HG03521 (cell line): ENCODE measurements around the gene NOTCH3.
A peak's percentile ranks its signal among the peaks of the same experiment; 100 is the strongest.

Source experiments
- ATAC-seq: cut with Tn5 transposase; IDR thresholded peaks from one replicate; pipeline ENCODE4 v1.9.1; 2021; ENCODE audit warnings: mild to moderate bottlenecking, moderate library complexity; ENCODE audit not compliant: unreplicated experiment

Gene NOTCH3

DNA sequence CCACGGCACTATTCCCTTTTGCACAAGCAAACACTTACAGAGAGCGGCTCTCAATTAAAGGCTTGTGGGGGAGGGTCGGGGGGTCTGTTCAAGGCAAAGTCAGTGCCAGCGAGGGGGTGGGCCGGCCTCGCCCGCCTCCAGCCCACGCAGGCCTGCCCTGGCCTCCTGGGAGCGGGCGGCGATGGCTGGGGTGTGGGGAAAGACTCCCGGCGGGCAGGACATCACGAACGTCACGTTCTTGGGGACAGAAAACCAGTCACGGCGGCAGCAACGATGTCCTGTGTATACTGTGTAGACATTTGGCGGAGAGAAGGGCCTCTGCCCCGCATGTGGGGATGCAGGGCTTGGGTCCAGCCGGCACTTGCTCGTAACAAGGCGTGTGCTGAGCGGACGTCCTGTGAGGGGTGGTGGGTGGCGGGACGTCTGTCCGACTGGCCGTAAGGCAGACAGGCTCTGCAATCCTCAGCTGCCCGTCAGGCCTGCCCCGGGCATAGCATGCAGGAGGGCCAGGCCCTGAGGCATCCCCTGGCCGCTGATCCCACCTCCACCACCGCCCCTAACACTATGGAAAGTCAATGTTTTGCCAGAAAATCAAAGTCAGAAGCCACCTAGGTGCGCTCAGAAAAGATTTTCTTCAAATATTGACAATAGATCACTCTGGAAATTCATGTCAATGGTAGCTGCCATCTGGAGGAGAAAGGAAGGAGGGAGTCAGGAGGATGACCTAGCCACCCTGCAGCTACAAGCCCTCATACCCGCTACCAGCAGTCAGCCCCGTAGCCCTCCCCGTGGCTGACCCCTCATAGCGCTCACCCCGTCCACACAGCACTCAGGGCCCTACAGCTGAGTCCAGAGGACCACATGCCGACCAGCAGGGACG, 37.2 kb upstream of the NOTCH3 start:
- no peak for ATAC-seq

DNA sequence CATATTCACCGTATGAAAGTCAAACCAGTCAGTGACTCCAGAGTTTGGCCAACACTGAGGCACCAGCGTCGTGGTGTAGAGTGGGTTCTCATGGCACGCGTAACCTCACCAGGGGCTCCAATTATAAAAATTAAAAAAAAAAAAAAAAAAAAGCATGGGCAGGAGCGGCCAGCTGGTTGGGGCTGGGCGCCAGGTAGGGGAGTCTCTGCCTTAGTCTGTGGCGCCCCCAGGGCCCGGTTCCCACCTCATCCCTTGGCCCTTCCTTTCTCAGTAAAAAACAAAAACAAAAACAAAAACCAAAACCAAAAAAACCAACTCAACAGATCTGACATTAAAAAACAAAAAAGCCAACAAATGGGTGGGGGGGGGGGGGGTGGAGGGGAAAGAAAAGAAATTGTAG, 36.1 kb upstream of the NOTCH3 start:
- ATAC-seq, result no peak

DNA sequence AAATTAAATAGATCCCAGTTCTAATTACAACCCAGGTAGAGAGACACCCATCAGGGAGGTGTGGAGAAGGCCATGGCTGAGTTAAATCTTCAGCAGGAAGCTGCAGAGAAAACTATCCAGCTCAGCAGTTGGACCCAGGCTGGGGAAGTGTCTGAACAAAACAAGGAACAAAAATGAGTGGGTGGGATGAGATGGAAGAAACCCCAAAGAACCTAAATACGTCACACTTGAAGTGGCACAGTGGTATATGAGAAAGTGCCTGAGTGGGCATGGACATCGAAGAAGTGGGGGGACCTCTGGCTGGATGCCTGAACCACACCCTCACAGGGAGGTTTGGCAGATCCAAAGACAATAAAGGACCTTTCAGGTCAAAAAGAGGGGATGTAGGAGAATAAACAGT, 35.0 kb upstream of the NOTCH3 start:
- ATAC-seq, result no peak

DNA sequence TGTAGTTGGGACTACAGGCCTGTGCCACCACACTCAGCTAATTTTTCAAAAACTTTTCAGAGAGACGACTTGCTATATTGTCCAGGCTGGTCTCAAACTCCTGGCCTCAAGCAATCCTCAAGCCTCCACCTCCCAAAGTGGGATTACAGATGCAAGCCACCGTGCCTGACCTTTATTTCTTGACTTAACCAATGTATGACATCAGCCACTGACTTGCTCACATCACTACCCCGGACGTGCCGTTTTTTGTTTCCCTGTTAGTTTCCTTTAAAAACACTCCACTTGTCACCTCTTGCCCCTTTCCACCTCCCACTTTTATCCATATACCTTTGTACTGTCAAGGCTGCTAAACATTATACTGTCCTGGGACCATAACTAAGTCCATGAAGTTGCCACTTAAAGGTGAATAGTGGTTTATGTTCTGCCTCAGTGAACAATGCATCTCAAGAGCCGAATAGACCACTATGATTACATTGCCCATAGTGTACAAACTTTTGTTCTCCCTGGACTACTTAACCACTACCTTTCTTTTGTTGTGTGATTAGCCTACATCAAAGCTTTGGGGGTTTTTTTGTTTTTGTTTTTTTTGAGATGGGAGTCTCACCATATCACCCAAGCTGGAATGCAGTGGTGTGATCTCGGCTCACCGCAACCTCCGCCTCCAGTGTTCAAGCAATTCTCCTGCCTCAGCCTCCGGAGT, 33.8 kb upstream of the NOTCH3 start:
- ATAC-seq, result no peak

DNA sequence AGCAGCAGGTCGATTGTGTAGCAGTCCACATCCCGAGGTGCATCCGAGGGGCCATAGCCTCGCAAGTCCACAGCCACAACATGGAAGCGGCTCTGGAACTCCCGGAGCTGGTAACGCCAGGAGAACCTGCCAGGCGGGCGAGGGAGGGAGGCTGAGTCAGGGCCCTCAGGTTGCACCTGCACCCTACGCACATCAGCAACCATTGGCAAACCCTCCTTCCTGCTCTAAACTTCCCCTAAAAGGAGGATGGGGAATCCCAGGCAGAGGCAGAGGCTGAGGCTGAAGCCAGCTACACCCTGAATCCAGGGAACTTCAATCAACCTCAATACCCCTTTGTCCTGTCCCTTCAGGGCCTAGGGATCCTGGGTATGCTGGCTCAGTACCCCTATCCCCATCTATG, 30.5 kb upstream of the NOTCH3 start:
- no peak for ATAC-seq

DNA sequence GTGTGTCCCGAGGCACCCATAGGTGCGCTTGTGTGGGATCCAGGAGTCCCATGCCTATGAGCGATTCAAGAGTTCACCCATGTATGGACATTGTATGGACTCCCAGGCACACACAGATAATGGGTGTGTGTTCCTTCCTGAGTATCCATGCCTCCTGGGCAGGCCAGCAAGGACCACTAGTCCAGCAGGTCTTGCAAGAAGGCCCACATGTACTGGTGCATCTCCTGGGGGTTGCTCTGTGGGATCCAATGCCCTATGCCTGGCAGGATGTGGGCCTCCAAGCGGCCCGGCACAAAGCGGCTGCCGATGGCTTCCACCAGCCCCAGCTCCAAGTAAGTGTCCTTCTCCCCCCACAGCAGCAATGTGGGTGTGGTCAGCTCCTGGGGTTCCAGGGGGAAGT, 26.5 kb upstream of the NOTCH3 start:
- ATAC-seq, result no peak

DNA sequence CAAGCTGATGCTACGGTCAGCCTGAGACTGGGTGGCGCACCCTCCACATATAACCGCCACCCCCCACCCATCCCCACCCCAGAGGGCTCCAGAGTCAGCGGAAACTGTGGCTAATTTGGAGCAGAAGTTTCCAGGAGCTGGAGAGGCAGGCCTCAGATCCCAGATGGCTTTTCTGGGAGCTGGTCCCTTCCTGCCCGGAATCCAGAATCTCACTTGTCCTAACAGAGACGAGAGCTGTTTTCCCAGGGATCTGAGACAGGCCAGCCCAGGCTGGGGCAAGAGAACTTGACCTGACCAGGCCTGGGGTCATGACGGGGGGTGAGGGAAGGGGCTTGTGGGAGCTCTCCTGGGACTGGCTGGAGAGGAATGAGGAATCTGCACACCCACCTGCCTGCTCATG, 25.0 kb upstream of the NOTCH3 start:
- ATAC-seq, result no peak

DNA sequence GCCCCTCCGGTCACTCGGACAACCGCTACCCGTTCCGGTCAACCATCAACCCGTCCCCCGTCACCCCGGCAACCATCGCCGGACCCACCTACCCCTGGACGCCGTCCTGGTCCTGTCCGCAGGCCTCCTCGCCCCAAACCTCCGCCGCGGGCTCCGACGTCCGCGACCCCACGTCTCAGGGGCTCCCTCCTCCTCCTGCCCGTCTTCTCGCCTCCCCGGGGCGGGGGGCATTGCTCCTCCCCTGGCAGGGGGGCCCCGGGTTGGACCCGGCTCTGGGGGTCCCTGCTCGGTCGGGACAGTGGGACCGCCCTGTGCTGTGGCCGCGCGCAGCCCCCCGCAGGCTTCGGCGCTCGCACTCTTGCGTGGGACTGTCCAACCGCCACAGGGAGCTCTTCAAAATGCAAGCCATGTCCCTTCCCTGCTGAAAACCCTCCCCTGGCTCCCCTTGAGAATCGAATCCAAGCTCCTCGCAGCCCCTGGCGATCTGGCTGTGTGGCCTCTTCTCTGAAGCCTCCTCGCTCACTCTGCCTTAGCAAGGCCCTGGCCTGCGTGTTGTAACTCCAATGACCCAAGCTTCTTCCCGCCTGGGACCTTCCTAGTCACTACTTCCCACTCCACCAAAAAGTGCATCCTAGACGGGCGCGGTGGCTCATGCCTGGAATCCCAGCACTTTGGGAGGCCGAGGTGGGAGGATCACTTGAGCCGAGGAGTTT, 23.0 kb upstream of the NOTCH3 start:
- ATAC-seq, result peak; percentile 3

DNA sequence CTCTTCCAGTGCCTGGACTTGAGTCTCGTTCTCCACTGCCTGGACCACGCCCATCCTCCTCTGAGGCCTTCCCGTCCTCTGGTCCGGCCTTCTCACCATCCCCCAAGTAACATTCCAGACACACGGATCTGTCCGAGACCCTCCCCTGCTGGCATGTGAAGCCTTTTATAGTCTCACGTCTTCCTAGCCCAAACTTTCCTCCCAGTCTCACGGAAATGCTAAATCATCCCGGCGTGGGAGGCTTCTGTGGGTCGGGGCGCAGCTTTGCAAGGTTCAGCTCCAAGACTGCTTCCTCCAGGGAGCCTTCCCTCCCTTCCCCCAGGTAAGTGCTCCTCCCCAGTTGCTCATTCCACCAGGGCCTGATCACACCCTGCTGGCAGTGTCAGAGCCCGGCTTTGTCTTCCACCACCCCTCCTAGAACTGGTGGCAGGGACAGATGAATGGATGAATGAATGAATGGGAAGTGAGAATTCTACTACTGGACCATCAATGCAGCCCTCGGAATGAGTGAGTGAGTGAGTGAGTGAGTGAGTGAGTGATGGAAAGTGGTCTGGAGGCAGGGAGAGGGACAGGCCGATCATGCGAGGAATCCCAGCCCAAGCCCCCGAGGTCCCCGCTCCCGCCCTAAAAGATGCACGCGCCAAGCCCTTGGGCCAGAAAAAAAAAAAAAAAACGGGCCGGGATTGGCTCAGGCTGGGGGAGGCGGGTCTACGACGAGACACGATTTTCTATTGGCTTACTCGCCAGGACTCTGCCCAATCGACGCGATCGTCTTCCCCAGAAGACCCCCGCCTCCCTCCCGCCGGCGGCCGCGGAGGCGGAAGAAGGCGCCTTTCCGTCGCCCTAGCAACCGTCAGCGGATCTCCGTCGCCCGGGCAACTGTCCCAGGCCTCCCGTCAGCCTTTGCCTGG, 22.2 kb upstream of the NOTCH3 start:
- peak; percentile 89 for ATAC-seq

DNA sequence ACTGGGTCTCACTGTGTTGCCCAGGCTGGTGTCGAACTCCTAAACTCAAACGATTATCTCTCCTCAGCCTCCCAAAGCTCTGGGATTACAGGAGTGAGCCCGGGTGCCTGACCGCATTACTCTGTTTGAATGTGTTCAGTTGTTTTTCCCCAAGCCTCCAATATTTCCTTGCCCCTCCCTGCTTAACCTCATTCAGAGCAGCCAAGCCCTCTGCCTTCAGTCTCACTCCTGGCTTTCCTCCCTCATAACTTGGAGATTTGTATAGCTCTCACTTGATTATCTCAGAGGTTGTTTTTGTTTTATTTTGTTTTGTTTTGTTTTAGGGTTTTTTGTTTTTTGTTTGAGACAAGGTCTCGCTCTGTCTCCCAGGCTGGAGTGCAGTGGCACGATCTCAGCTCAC, 20.0 kb upstream of the NOTCH3 start:
- ATAC-seq, result no peak

DNA sequence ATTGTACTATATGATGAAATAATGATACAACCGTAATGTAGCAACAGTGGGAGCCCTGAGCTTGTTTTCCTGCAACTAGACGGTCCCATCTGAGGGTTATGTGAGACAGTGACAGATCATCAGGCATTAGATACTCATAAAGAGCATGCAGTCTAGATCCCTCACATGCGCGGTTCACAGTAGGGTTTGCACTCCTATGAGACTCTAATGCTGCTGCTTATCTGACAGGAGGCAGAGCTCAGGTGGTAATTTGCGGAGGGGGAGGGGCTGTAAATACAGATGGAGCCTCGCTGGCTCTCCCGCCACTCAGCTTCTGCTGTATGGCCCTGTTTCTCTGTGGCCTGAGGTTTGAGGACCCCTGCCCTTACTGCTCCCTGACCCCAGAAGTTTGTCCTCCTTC, 17.7 kb upstream of the NOTCH3 start:
- no peak for ATAC-seq

DNA sequence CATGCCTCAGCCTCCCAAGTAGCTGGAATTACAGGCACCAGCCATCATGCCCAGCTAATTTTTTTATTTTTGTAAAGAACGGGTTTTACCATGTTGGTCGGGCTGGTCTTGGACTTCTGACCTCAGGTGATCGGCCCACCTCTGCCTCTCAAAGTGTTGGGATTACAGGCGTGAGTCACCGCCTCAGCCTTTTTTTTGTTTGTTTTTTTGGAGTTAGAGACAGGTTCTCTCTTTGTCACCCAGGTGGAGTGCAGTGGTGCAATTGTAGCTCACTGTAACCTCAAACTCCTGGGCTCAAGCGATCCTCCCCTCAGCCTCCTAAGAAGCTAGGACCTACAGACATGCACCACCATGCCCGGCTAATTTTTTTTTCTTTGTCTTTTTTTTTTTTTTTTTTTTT, 15.6 kb upstream of the NOTCH3 start:
- no peak for ATAC-seq

DNA sequence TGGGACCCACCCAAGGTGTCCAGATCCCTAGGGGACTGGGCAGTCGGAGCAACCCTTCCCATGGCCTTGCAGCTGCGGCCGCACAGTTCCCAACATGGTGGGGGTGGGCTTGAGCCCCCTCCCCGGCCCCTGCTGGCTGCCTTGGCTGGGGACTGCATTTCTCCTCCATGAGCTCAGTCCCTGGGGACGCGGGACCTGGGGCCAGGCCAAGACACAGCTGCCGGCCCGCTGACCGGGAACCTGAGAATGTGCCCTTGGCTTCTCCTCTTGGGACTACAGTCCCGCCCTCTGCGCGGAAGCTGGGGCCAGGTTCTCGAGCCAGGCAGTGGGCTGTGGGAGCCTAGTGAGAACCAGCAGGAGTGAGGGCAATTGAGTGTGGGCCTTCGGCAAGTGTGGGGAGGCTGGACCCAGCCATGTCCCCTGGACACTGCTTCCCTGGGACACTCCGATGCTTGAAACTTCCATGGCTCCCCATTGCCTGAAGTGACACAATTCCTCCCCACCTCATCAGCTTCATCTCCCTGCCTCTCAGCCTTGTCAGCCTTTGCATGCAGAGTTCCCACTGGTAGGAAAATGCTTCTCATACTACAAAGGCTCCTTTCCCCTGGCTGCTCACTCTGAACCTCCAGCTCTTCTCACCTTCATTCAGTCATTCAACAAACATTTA, 13.1 kb upstream of the NOTCH3 start:
- ATAC-seq, result no peak

DNA sequence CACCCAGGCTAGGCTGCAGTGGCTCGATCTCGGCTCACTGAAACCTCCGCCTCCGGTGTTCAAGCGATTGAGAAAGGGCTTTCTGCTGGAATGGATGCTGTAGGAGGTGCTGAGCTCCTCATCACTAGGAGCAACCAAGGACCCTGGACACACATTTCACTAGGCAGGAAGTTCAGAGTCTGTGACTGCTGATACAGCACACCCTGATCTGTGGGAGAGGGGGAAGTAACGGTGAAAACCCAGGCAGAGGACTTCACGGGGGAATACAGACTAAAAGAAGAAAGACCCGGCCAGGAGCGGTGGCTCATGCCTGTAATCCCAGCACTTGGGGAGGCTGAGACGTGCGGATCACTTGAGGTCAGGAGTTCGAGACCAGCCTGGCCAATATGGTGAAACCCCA, 11.9 kb upstream of the NOTCH3 start:
- no peak for ATAC-seq

DNA sequence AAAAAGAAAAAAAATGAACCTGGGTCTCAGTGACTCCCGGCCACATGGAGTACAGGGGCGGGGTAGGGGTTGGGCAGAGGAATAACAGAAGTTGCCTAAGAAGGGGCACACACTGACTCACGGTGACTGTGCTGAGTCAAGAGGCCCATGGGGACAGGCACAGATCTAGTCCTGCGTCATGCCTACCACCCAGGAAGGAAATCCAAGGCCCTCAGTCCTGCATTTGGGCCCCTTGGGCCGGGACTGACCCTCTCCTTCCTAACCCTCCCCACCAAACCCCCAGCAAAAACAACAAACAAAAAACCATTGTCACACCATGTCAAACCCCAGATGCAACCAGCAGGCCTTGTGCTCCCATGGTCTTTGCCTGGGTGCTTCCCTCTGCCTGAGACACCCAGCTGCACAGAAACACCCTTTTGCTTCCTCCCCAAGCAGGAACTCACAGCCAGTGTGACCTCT, 9.6 kb upstream of the NOTCH3 start:
- ATAC-seq, result no peak

DNA sequence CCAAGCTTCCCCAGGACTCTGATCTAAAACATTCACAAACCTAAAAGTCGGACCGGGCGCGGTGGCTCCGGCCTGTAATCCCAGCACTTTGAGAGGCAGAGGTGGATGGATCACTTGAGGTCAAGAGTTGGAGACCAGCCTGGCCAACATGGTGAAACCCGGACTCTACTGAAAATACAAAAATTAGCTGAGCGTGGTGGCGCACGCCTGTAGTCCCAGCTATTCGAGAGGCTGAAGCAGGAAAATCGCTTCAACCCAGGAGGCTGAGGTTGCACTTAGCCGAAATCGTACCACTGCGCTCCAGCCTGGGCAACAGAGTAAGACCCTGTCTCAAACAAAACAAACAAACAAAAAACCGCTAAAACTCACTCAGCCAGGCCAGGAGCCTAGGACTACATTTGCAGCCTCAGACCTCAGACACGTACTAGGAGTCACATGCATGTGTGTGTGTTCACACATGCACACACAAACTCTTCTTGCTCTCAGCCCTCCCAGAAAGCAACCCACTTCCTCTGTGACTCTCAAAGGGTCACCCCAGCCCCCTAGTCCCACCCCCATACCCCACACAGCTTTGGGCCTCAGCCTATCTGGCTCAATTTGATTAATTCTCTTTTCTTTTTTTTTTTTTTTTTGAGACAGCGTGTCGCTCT, 704 bp upstream of the NOTCH3 start:
- ATAC-seq, result no peak

DNA sequence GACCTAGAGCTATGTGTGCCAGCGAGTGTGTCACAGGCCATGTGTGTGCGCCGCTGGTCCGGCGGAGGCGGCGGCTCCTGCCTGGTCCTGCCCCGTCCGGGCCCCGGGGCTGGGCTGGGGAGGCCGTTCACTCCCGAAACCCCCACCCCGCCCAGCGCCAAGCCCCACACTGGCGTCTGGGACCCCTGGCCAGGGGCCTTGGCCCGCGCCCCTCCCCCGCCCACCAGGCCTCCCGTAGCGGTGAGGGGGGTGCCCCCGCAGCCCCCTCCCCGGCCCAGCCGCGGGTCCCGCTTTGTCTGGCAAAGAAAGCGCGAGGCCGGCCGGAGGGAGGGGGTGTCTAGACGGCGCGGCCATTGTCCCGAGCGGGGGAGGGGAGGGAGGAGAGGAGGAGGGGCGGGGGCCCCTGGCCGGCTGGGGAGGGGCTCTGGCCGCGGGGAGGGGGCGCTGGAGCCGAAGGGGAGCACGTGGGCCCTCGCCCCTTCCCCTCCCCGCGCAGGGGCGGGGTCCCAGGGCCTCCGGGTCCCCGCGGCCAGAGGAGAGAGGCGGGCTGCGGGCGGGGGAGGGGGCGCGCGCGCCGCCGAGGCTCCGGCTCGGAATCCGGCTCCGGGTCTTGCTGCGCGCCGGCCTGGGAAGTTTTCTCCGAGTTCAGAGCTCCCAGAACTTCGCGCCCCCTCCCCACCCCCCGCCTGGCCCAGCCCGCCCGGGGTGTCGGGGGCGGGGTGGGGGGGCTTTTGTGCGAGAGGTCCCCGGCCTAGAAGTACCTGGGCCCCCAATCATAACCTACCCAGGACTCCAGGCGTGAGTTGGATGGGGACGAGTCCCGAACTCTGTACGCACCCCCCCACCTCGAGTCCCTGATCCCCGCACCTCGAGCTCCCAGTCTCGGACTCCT, 888 bp downstream of the NOTCH3 start:
- no peak for ATAC-seq

DNA sequence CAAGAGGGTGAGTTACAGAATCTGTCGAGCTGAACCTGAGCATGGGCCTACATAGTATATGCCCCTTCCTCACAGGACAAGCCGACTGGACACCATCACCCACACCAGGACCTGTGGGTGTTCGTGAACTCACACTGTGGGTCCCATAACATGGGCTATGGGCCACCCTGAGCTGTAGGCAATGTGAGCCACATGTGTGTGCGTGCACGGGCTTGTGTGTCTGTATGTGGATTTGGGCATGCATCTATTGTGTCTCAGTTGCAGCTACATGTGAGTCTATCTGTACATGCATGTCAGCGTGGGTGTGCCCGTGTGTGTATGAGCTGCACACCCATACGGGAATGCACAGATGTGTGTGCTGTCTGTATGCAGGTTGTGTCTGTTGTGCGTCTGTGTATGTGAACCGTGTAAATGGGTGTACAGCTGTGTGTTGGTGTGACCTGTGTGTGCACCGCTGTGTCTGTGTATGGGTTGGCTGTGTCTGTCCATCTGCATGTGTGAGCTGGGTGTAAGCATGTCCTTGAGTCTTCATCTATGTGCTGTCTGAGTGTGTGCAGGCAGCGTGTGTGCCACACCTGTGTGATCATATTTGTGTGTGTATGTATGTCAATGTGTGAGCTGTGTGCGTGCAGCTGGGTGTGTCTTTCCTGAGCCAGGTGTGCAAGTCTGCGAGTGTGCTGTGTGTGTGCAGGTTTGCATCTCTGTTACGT, 1.7 kb downstream of the NOTCH3 start:
- ATAC-seq, result no peak
